ENCODE results near the gene CD300C. TPM values are rescaled to one million over a fixed set of nuclear protein-coding genes. Genes with fewer than 3 reads are reported as not detected.

Gene CD300C
- total and polyA plus RNA-seq, 8 donors = 0.40 to 11.0 (median 0.56) TPM

DNA sequence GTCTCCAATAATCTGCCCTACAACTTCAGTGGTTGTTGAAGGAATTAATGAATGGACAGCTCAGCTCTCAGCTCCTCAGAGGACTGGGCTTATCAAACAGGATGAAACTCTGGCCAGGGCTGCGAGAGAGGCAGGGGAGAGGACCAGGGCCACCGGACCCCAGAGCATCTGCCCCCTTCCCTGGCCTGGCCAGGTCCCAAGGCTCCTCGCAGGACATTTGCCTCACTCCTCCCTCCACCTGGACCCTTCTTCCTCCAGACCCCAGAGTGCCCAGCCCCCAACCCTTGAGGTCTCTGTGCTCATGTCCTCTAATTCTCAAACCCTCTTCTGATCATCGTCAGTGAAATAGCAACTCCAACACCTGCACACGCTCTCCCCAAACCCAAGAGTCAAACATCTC is 3.7 kb downstream of the CD300C start:
- Histone ChIP-seq H3K4me3 (no peak overlapping the region), H3K9me3 (no peaks in the 10 kb centered on the region), H3K27me3 (no peaks in the 10 kb centered on the region), H3K27ac (no peak overlapping the region), H3K4me1 (peaks cover 0 to 14% of the 10 kb centered on the region in 2 donors), H3K36me3 (no peaks in the 10 kb centered on the region)
- intact Hi-C loops (cut with DNase I) = no loop called here
- TF ChIP-seq, protein P1, sequence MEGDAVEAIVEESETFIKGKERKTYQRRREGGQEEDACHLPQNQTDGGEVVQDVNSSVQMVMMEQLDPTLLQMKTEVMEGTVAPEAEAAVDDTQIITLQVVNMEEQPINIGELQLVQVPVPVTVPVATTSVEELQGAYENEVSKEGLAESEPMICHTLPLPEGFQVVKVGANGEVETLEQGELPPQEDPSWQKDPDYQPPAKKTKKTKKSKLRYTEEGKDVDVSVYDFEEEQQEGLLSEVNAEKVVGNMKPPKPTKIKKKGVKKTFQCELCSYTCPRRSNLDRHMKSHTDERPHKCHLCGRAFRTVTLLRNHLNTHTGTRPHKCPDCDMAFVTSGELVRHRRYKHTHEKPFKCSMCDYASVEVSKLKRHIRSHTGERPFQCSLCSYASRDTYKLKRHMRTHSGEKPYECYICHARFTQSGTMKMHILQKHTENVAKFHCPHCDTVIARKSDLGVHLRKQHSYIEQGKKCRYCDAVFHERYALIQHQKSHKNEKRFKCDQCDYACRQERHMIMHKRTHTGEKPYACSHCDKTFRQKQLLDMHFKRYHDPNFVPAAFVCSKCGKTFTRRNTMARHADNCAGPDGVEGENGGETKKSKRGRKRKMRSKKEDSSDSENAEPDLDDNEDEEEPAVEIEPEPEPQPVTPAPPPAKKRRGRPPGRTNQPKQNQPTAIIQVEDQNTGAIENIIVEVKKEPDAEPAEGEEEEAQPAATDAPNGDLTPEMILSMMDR (IDR thresholded peaks at IDR 0.05) = no peak
- ATAC-seq = no peak
- DNase-seq = peak in 1 of 4 donors; percentile 7

DNA sequence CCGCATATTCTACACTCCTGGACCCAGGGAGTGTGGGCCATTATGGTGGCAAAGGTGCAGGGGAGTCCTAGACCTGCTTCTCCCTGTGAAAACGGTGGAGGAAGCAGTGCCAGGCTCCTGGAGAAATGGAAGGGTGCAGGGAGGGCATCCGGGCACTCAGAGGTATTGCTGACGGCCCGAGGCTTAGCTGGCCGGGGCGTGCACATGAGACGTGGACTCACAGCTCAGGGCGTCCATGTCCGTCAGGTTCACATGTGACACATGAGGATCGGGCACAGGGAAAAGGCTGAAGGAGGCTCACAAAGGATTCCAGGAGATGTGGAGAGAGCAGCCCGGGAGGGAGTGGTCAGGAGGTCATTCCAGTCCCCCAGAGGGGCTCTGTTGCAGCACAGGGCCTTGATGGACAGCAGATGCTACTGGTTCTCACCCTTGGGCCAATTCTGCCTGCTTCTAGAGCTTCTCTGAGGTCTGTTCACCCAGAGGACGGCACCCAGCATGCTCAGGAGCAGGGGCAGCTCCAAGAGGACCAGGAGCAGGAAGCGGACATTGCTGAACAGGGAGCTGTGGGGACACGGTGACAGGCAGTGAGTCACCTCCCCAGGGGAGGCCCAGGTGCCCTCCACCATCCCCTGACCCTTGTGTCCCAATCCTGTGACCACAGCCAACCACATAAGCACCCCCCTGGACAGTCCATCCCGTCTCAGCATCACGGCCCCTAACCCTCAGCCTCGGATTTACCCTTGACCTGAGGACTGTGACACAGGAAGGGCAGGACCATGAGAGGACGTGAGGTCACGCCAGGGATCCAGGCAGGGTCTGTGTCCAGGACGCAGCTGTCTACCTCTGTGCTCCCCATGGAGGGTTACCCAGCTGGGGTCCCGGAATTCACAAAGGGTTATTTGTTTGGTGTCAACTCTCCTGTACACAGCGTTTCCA is 4.5 kb downstream of the CD300C start:
- TF ChIP-seq, protein P1 (IDR thresholded peaks at IDR 0.05) = no peak
- ATAC-seq = no peak
- no peaks in the 10 kb centered on the region for H3K27me3 ChIP-seq

GRCh38 chr17:74539281-74539820 is 6.6 kb downstream of the CD300C start:
- intact Hi-C loops (cut with DNase I) = no loop called here
- ATAC-seq (no peak), DNase-seq (peak in 1 of 4 donors; percentile 31)
- H3K9me3 ChIP-seq = no peaks in the 10 kb centered on the region
- no peak overlapping the region for H3K27ac ChIP-seq
- H3K27me3 ChIP-seq = peaks cover 0 to 14% of the 10 kb centered on the region in 2 donors
- TF ChIP-seq, protein P1 (IDR thresholded peaks at IDR 0.05) = no peak
- no peaks in the 10 kb centered on the region for H3K36me3 ChIP-seq
- H3K4me3 ChIP-seq = no peak overlapping the region
- peaks cover 0 to 2% of the 10 kb centered on the region in 2 donors for H3K4me1 ChIP-seq

More for the DNA sequence above, 4.5 kb downstream of the CD300C start:
- Histone ChIP-seq H3K4me3 (no peak overlapping the region), H3K36me3 (no peaks in the 10 kb centered on the region), H3K27ac (no peak overlapping the region), H3K9me3 (no peaks in the 10 kb centered on the region), H3K4me1 (peaks cover 0 to 13% of the 10 kb centered on the region in 2 donors)
- peak in 1 of 4 donors; percentile 15 for DNase-seq
- intact Hi-C loops (cut with DNase I) = no loop called here

GRCh38 chr17:74536890-74537289 is 9.0 kb downstream of the CD300C start:
- TF ChIP-seq, protein P1 (IDR thresholded peaks at IDR 0.05) = no peak
- no peak for ATAC-seq

GRCh38 chr17:74532115-74532514 is 13.8 kb downstream of the CD300C start:
- Histone ChIP-seq H3K27ac (peak overlapping the region; percentile 39 to 62), H3K36me3 (no peaks in the 10 kb centered on the region), H3K9me3 (no peaks in the 10 kb centered on the region), H3K27me3 (peaks cover 0 to 25% of the 10 kb centered on the region in 2 donors), H3K4me1 (peaks cover 0 to 52% of the 10 kb centered on the region in 2 donors), H3K4me3 (peak overlapping the region in 1 of 2 donors; percentile 39)
- DNase-seq (peak in 1 of 4 donors; percentile 80), ATAC-seq (peak; percentile 83)
- intact Hi-C loops (cut with DNase I) = no loop called here
- TF ChIP-seq, protein P1 (IDR thresholded peaks at IDR 0.05) = no peak

More at GRCh38 chr17:74536890-74537289, 9.0 kb downstream of the CD300C start:
- H3K9me3 ChIP-seq = no peaks in the 10 kb centered on the region
- H3K27me3 ChIP-seq = peaks cover 0 to 18% of the 10 kb centered on the region in 2 donors
- no peaks in the 10 kb centered on the region for H3K36me3 ChIP-seq
- no peak overlapping the region for H3K4me3 ChIP-seq
- intact Hi-C loops (cut with DNase I) = no loop called here
- H3K27ac ChIP-seq = no peak overlapping the region
- peaks cover 0 to 11% of the 10 kb centered on the region in 2 donors for H3K4me1 ChIP-seq
- no peak for DNase-seq

Measured in left lung (tissue), 10 donors.